ENCODE results near the gene SLITRK2.

The SLITRK2 gene

GRCh38 chrX:145817331-145818185 lies at the start of gene SLITRK2:
Gene SLITRK2, plus strand, starts transcription at chrX:145817829. Its CDS starts 4,597 bp downstream, at chrX:145822426.
- no peak for DNase-seq

- no peak for DNase-seq
Observed at GRCh38 chrX:145773006-145773405, 44.6 kb upstream of the SLITRK2 start.

GRCh38 chrX:145792281-145792680 lies 25.3 kb upstream of the SLITRK2 start:
- no peak for DNase-seq

GRCh38 chrX:145803508-145803907 lies 14.1 kb upstream of the SLITRK2 start:
- DNase-seq, result no peak

- no peak for DNase-seq
Observed at GRCh38 chrX:145813081-145813480, 4.5 kb upstream of the SLITRK2 start.

GRCh38 chrX:145816601-145817315 lies 871 bp upstream of the SLITRK2 start:
- DNase-seq, result no peak

- no peak for DNase-seq
Observed at GRCh38 chrX:145818186-145819113, 821 bp downstream of the SLITRK2 start.

- no peak for DNase-seq
Observed at GRCh38 chrX:145820825-145821224, 3.2 kb downstream of the SLITRK2 start.

- DNase-seq, result no peak
Observed at GRCh38 chrX:145821291-145821897, 3.8 kb downstream of the SLITRK2 start.

GRCh38 chrX:145821898-145822571 lies 4.4 kb downstream of the SLITRK2 start:
- no peak for DNase-seq

- DNase-seq, result no peak
Observed at GRCh38 chrX:145823132-145823531, 5.5 kb downstream of the SLITRK2 start.

GRCh38 chrX:145825896-145826295 lies 8.3 kb downstream of the SLITRK2 start:
- DNase-seq, result no peak

- no peak for DNase-seq
Observed at GRCh38 chrX:145826466-145826865, 8.8 kb downstream of the SLITRK2 start.

- no peak for DNase-seq
Observed at GRCh38 chrX:145832796-145833195, 15.2 kb downstream of the SLITRK2 start.

- DNase-seq, result no peak
Observed at GRCh38 chrX:145840531-145840930, 22.9 kb downstream of the SLITRK2 start.

GRCh38 chrX:145843146-145843904 lies 25.7 kb downstream of the SLITRK2 start:
- no peak for DNase-seq

GRCh38 chrX:145844886-145845285 lies 27.3 kb downstream of the SLITRK2 start:
- no peak for DNase-seq

- DNase-seq, result no peak
Observed at GRCh38 chrX:145848448-145848847, 30.8 kb downstream of the SLITRK2 start.

- DNase-seq, result no peak
Observed at GRCh38 chrX:145848857-145849256, 31.2 kb downstream of the SLITRK2 start.

GRCh38 chrX:145853181-145853580 lies 35.6 kb downstream of the SLITRK2 start:
- DNase-seq, result no peak

- DNase-seq, result no peak
Observed at GRCh38 chrX:145856181-145856580, 38.6 kb downstream of the SLITRK2 start.

Measured in stimulated activated CD4-positive, alpha-beta T cell treated with anti-CD3 and anti-CD28 coated beads, Interleukin-1b, Interleukin-23, amount 100 ng/mL, for 48 hours (primary cell).